ENCODE data around the gene RNMT.
"Not testable (repeated sequence)": the region's sequence is repeated elsewhere in the genome, so short reads cannot be mapped to it uniquely, and the experiment has no call there.

The RNMT gene

GRCh38 chr18:13745696-13746095, 19.2 kb downstream of the RNMT start:
- no peak for DNase-seq

GRCh38 chr18:13746633-13747032, 20.2 kb downstream of the RNMT start:
- DNase-seq, result no peak

- not testable (repeated sequence) for DNase-seq
These were observed 25.1 kb downstream of the RNMT start for GRCh38 chr18:13751599-13751998.

GRCh38 chr18:13756261-13756660, 29.8 kb downstream of the RNMT start:
- DNase-seq, result no peak

GRCh38 chr18:13756671-13757070, 30.2 kb downstream of the RNMT start:
- no peak for DNase-seq

- DNase-seq, result no peak
These were observed 32.1 kb downstream of the RNMT start for GRCh38 chr18:13758622-13759021.

GRCh38 chr18:13760047-13760446, 33.6 kb downstream of the RNMT start:
- no peak for DNase-seq

- no peak for DNase-seq
These were observed 36.4 kb downstream of the RNMT start for GRCh38 chr18:13762690-13763439.

- DNase-seq, result no peak
These were observed 48.6 kb downstream of the RNMT start for GRCh38 chr18:13775058-13775457.

- DNase-seq, result no peak
These were observed 64.7 kb downstream of the RNMT start for GRCh38 chr18:13791181-13791580.

- DNase-seq, result no peak
These were observed 67.3 kb downstream of the RNMT start for GRCh38 chr18:13793819-13794218.

GRCh38 chr18:13796515-13796914, 70.0 kb downstream of the RNMT start:
- DNase-seq, result no peak

GRCh38 chr18:13797157-13797611, 70.7 kb downstream of the RNMT start:
- DNase-seq, result no peak

- DNase-seq, result no peak
These were observed 72.9 kb downstream of the RNMT start for GRCh38 chr18:13799396-13799795.

- no peak for DNase-seq
These were observed 74.2 kb downstream of the RNMT start for GRCh38 chr18:13800505-13801259.

GRCh38 chr18:13801260-13801601, 74.8 kb downstream of the RNMT start:
- no peak for DNase-seq

- DNase-seq, result no peak
These were observed 77.8 kb downstream of the RNMT start for GRCh38 chr18:13804305-13804704.

- DNase-seq, result no peak
These were observed 82.0 kb downstream of the RNMT start for GRCh38 chr18:13808294-13809042.

- DNase-seq, result no peak
These were observed 82.6 kb downstream of the RNMT start for GRCh38 chr18:13809043-13809430.

- DNase-seq, result no peak
These were observed 83.2 kb downstream of the RNMT start for GRCh38 chr18:13809531-13810255.

GRCh38 chr18:13810950-13811485, 84.5 kb downstream of the RNMT start:
- no peak for DNase-seq

- no peak for DNase-seq
These were observed 85.5 kb downstream of the RNMT start for GRCh38 chr18:13811993-13812392.

Data from CD4-positive, alpha-beta T cell treated with Interleukin-15 for 1 hour (primary cell).